SH-SY5Y (cell line): Measurements from ENCODE around the gene NR6A1.

Experiments
- GATA2 ChIP-seq: IDR thresholded peaks from 2 replicates; pipeline ENCODE4 v1.6.1; 2011; ENCODE audit warnings: mild to moderate bottlenecking, low read depth, low read length
- GATA3 ChIP-seq: IDR thresholded peaks from 2 replicates; pipeline ENCODE4 v1.6.1; 2011; ENCODE audit warnings: low read depth, mild to moderate bottlenecking, low read length, moderate library complexity

NR6A1 gene

GRCh38 chr9:124593651-124594058 lies 177.5 kb downstream of the NR6A1 start:
- TF ChIP-seq GATA3 (no peak), GATA2 (no peak)

GRCh38 chr9:124593200-124593599 lies 177.9 kb downstream of the NR6A1 start:
- TF ChIP-seq GATA3: no peak
- no peak for TF ChIP-seq GATA2

DNA sequence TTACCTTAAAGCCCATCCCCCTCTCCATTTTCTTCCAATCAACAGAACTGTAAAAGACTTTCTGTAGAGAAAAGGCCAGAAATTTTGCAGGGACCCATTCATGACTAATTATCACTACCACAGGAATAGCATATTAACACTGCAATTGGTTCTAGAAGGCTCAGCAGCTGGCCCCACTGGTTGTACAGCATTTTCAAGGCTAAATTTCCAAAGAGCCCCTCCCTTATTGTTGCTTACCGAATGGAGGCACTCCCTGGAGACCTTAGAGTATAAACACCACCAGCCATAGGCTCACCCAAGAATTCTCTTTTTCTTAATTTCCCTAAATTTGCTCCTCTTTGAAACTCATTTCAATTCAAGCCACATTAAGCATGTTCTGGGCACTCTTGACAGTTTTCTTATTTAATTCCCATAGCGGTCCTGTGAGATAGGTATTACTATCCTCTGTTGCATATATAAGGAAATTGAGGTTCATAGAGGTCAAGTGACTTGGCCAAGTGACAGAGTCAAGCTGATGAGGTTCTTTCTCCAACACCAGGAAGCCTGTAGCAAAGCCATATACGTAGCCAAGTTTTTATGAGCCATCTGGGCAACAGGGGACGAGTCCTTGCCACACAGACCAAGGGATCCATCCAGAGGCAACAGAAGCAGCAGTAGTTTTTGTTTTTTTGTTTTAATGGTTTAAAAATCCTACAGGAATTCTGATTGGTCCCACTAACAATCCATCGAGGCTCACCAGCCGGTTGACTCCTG lies 180.0 kb downstream of the NR6A1 start:
- no peak for TF ChIP-seq GATA2
- TF ChIP-seq GATA3: no peak

GRCh38 chr9:124584631-124585030 lies 186.5 kb downstream of the NR6A1 start:
- no peak for TF ChIP-seq GATA2
- no peak for TF ChIP-seq GATA3

GRCh38 chr9:124583134-124583533 lies 188.0 kb downstream of the NR6A1 start:
- TF ChIP-seq GATA3 (no peak), GATA2 (no peak)

GRCh38 chr9:124580186-124580585 lies 190.9 kb downstream of the NR6A1 start:
- TF ChIP-seq GATA3: no peak
- TF ChIP-seq GATA2: no peak

DNA sequence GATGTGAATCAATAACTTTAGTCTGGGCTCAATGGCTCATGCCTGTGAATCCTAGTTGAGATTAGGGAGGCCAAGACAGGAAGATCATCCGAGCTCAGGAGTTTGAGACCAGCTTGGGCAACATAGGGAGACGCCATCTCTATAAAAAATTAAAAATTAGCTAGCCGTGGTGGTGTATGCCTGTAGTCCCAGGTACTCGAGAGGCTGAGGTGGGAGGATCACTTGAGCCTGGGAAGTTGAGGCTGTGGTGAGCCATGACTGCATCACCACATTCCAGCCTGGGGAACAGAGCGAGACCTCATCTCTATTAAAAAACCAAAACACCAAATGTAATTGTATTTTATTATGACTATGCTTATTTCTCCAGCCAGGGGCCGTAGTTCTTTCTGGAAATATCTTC lies 194.4 kb downstream of the NR6A1 start:
- no peak for TF ChIP-seq GATA2
- TF ChIP-seq GATA3: no peak

DNA sequence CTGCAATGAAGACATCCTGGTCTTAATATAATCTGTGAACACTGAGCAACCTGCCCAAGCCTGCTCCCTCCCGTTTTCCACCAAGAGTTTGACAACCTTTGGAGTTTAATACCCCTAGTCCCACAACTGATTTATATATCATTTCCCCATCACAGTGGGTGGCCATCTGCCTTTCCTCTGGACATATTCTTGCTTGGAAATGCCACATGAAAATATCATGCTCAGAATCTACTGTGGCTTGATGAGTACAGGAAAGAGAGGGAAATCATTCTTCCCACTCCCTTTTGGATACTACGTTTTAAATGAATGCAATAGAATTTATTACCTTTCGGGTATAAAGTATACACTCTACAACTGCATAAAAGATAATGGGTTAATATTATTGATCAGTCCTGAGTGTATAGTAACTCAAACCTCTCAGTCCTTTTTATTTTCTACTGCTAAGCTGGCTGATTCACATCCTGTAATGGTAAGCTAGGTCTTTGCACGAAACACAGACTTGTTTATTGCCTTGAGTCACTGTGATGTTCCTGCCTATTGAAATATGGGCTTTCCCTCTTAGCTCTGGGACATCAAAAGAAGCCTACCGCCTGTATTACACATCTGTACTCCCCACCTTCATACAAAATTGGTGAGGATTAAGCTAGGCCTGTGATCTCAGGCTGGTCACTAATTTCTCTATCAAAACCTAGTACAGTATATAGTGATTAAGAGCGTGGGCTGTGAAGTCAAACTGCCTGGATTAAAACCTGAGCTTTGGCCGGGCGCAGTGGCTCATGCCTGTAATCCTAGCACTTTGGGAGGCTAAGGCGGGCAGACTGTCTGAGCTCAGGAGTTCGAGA lies 196.4 kb downstream of the NR6A1 start:
- TF ChIP-seq GATA2 (no peak), GATA3 (no peak)

GRCh38 chr9:124570942-124571666 lies 200.0 kb downstream of the NR6A1 start:
- TF ChIP-seq GATA3 (no peak), GATA2 (no peak)

GRCh38 chr9:124569942-124570341 lies 201.2 kb downstream of the NR6A1 start:
- TF ChIP-seq GATA3: no peak
- no peak for TF ChIP-seq GATA2

- TF ChIP-seq GATA3 (no peak), GATA2 (no peak)
Observed at GRCh38 chr9:124567362-124567761, 203.7 kb downstream of the NR6A1 start.

DNA sequence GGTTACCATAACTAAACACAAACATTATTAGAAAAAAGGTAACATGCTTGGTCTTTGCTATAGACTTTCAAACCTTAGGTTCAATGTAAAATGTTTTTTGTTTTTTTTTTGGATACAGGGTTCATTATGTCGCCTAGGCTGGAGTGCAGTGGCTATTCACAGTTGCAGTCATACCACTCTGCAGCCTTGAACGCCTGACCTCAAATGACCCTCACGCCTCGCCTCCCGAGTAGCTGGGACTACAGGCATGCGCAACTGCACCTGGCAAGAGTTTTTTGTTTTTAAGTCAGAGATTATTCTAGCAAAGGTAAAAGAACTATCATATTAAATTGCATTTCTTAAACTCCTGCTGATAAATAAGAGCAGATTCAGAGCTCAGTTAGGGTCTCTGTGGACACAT lies 208.8 kb downstream of the NR6A1 start:
- no peak for TF ChIP-seq GATA3

GRCh38 chr9:124559871-124560270 lies 211.2 kb downstream of the NR6A1 start:
- no peak for TF ChIP-seq GATA3
- TF ChIP-seq GATA2: no peak

DNA sequence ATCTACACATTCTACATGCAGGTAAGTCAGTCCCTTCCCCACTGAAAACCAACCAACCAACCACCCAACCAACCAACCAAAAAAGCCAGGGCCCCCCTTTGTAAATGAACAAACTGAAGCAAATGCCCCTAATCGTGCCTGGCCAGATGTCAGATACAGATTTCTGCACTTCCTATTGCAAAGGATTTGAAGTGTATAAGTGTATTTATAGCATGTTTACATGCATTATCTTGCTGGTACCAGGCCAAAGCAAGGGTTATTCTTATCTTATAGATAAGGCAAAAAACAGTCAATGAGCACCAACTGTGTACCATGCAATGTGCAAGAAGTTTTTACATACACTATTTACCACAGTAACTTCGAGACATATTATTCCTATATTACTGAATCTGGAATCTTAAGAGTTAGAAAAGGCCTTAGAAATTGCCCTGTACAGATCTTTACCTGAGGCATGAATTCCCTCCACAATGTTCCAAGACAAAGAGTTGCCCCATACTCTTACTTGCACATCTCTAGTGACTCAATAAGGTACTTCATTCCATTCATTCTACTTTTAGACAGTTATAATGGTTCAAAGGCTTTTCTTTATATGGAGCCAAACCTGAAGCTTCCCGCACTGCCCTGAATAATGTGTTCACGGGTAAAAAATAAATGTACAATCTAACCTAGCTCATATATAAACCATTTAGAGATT lies 212.2 kb downstream of the NR6A1 start:
- no peak for TF ChIP-seq GATA3
- no peak for TF ChIP-seq GATA2
